ENCODE measurements around the gene KCTD16.

DNA sequence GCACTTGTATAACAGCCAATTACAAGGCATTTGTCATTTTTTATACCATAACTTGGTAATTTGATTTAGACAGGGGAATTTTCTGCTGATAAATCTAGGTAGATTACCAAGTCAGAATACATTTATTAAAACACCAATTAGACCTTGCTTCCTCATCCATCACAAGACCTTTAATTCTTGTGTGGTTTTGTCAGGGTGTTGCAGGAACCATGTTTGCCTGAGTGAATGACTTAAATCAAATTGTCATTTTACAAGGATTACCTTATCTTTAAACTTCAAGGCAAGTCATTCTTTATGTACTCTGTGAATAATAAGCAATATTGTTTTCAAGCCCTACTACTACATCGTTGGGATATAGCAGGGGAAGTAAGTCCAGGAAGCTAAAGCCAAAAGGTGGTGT, 257.7 kb downstream of the KCTD16 start:
- TF ChIP-seq L3MBTL2 (conservative IDR thresholded peaks at IDR 0.05) (no peak), SP1 (IDR thresholded peaks at IDR 0.05) (no peak), CTBP1 (IDR thresholded peaks at IDR 0.05; ENCODE audit: borderline replicate concordance) (no peak), FOXM1 (IDR thresholded peaks at IDR 0.05; ENCODE audit: borderline replicate concordance) (no peak), LEF1 (IDR thresholded peaks at IDR 0.05; ENCODE audit: borderline replicate concordance) (no peak), FOXK2 (IDR thresholded peaks at IDR 0.05) (no peak), SUZ12 (IDR thresholded peaks at IDR 0.05) (no peak), TARDBP (IDR thresholded peaks at IDR 0.05) (no peak)
